Measurements from ENCODE around the gene THOC5.
"Not testable (repeated sequence)": the region's sequence is repeated elsewhere in the genome, so short reads cannot be mapped to it uniquely, and the experiment has no call there.

The THOC5 gene

GRCh38 chr22:29553351-29554224, at the start of gene THOC5:
THOC5 (minus strand) TSS chr22:29553757; CDS start chr22:29549147, 4,610 bp downstream.
- peak; percentile 79 for DNase-seq

- no peak for DNase-seq
Measured at GRCh38 chr22:29598684-29599020, 45.1 kb upstream of the THOC5 start.

- not testable (repeated sequence) for DNase-seq
Measured at GRCh38 chr22:29597871-29598683, 44.5 kb upstream of the THOC5 start.

- no peak for DNase-seq
Measured at GRCh38 chr22:29596408-29596807, 42.9 kb upstream of the THOC5 start.

- not testable (repeated sequence) for DNase-seq
Measured at GRCh38 chr22:29594447-29594846, 40.9 kb upstream of the THOC5 start.

- no peak for DNase-seq
Measured at GRCh38 chr22:29593923-29594322, 40.4 kb upstream of the THOC5 start.

- no peak for DNase-seq
Measured at GRCh38 chr22:29587938-29588699, 34.6 kb upstream of the THOC5 start.

- DNase-seq = not testable (repeated sequence)
Measured at GRCh38 chr22:29586193-29586705, 32.7 kb upstream of the THOC5 start.

- DNase-seq = no peak
Measured at GRCh38 chr22:29584975-29585374, 31.4 kb upstream of the THOC5 start.

GRCh38 chr22:29581799-29582198, 28.2 kb upstream of the THOC5 start:
- peak; percentile 45 for DNase-seq

- DNase-seq = no peak
Measured at GRCh38 chr22:29580200-29580810, 26.7 kb upstream of the THOC5 start.

- no peak for DNase-seq
Measured at GRCh38 chr22:29578462-29579200, 25.1 kb upstream of the THOC5 start.

GRCh38 chr22:29574762-29575450, 21.3 kb upstream of the THOC5 start:
- DNase-seq = no peak

- DNase-seq = no peak
Measured at GRCh38 chr22:29570912-29571549, 17.5 kb upstream of the THOC5 start.

GRCh38 chr22:29570456-29570855, 16.9 kb upstream of the THOC5 start:
- no peak for DNase-seq

- no peak for DNase-seq
Measured at GRCh38 chr22:29569011-29569678, 15.6 kb upstream of the THOC5 start.

GRCh38 chr22:29567338-29567737, 13.8 kb upstream of the THOC5 start:
- DNase-seq = no peak

- not testable (repeated sequence) for DNase-seq
Measured at GRCh38 chr22:29566513-29566912, 13.0 kb upstream of the THOC5 start.

- no peak for DNase-seq
Measured at GRCh38 chr22:29563652-29564460, 10.3 kb upstream of the THOC5 start.

All from NCI-H774 (cell line).